ENCODE measurements around the gene TRRAP. TPM values are rescaled to one million over a fixed set of nuclear protein-coding genes. Genes with fewer than 3 reads are reported as not detected.

Gene TRRAP
- total and polyA plus RNA-seq, 2 of the 4 experiments (the other 2 are of a cell fraction) = 12.5 to 18.1 TPM

DNA sequence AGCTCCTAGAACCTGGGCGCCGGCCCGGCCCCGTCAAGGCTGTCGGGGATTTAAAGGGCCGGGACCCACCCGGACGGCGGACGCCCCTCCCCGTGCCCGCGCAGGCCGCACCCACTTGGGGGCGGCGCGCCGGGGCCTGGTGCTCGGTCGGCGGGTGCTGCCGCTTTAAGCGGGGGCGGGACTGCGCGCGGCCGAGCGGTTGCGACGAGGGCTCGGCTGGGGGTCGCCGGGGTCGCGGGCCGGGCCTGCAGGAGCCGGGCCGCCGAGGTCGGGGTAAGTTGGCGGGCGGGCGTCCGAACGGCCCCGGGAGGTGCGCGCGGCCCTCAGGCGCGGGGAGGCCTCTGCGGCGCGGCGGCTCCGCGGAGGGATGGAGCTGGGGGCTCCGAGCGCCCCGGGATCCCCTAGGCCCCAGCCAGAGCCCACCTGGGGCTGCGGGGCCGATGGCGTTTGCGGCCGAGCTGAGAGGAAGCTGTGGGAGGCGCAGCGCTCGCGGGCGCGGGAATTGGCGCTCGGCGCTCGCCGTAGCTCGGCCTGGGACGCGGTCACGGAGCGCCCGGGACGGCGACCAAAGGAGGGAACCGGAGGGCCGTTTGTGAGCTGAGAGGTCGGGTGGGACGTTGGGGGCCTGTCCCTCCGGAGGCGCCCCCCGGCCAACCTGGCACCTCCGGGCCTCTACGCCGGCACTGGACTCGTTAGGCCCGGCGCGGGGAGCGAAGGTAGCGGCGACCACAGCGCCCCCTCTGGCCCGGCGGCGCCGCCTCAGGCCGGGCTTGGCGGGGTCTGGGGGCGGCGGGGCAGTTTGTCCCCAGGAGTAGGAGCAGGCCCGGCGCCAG is at the start of gene TRRAP (continued):
- peak; percentile 29; the same call in 1 of the 2 replicates for TF ChIP-seq RAD21 (IDR thresholded peaks at IDR 0.05; ENCODE audit: low read length)
- no peak for TF ChIP-seq NFE2L2 (IDR thresholded peaks at IDR 0.05; ENCODE audit: low read depth, low read length)
- peak; percentile 55 for TF ChIP-seq POLR2A (IDR thresholded peaks at IDR 0.05; ENCODE audit: low read depth, low read length)
- peak; percentile 58; the same call in 1 of the 2 replicates for TF ChIP-seq MAZ (IDR thresholded peaks at IDR 0.05; ENCODE audit: borderline replicate concordance, low read depth, low read length)
- no peak for TF ChIP-seq MAFK (IDR thresholded peaks at IDR 0.05; ENCODE audit: low read depth, low read length)

DNA sequence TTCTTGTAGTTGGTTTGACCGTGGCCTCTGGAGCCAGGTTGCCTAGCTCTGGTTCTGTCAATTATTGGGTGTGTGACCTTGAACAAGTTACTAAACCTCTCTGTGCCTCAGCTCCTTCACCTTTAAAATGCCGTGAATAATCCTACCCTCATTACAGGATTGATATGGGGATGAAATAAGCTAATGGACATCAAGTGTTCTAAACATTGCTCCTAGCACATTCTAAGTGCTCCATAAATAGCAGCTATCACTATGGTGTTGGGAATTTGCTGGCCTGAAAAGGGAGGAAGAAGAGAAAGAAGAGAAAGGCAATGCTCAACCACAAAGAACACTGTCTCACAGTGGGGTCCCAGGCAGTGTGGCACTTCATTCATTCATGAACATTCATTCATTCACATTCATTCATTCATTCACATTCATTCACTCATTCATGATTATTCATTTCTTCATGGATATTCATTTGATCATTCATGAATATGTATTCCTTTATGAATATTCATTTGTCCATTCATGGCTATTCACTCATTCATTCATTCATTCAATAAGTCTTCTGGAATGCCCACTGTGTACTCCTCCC is 47.3 kb upstream of the TRRAP start:
- BruUV-seq (replicated peaks) = no TSS peak
- H3K27me3 ChIP-seq (ENCODE audit: control insufficient read depth, insufficient read depth, low read length) = peaks cover 10% of the 10 kb centered on the region
- H4K20me1 ChIP-seq (ENCODE audit: insufficient read depth, low read length) = no peaks in the 10 kb centered on the region
- no peak overlapping the region for H3K18ac ChIP-seq (ENCODE audit: low read depth, low read length)
- no peaks in the 10 kb centered on the region for H3K9me3 ChIP-seq (ENCODE audit: control insufficient read depth, insufficient read depth, low read length)
- no peak overlapping the region for H4K91ac ChIP-seq (ENCODE audit: insufficient read depth, low read depth, low read length)
- ChIA-PET POLR2A (ENCODE audit: unreplicated experiment) (no interaction called here), CTCF (interaction anchor here (0.5 to 5.0 kb wide), 5 partner anchors 9 to 45 kb away, joined by 3 to 25 read pairs (median 3); no protein-coding TSS in a partner anchor)
- H3K4ac ChIP-seq (ENCODE audit: low read depth, low read length) = no peak overlapping the region
- no peaks in the 10 kb centered on the region for H3K9me1 ChIP-seq (ENCODE audit: insufficient read depth, low read length)
- WGBS, 2 experiments (ENCODE audit: extremely low coverage in 2 of 2, insufficient read length in 1 of 2) = no CpG with 5 or more reads among the region's 2 CpGs
- H2BK120ac ChIP-seq (ENCODE audit: low read depth, low read length) = no peak overlapping the region
- H3K9ac ChIP-seq (ENCODE audit: low read depth, low read length) = no peak overlapping the region
- DNase-seq (no peak), ATAC-seq (ENCODE audit: low read depth) (no peak)
- no peak overlapping the region for H3K14ac ChIP-seq (replicated peaks; ENCODE audit: low read depth, low read length)
- no peak overlapping the region for H3K27ac ChIP-seq (ENCODE audit: insufficient read depth, low read length)
- no peak overlapping the region for H3K56ac ChIP-seq (ENCODE audit: extremely low read depth, insufficient read depth, low read length)
- H4K5ac ChIP-seq (ENCODE audit: low read depth, low read length) = no peak overlapping the region
- in situ Hi-C loops (cut with MboI; ENCODE audit: low sequenced_read_pairs) (no loop called here), dilution Hi-C loops (cut with HindIII; ENCODE audit: low sequenced_read_pairs, unreplicated experiment) (no loop called here), intact Hi-C loops (cut with micrococcal nuclease) (loop anchor here (1.0 kb wide), 1 partner anchor 41 kb away; no protein-coding TSS in a partner anchor)
- H2BK15ac ChIP-seq (ENCODE audit: low read depth, low read length) = no peak overlapping the region
- H2AK5ac ChIP-seq (ENCODE audit: low read depth, low read length) = no peak overlapping the region
- H2BK5ac ChIP-seq (ENCODE audit: low read depth, low read length, poor library complexity, severe bottlenecking) = no peak overlapping the region
- H4K8ac ChIP-seq (ENCODE audit: low read depth in 2 of 2, low read length in 2 of 2) = no peak overlapping the region
- H3K23ac ChIP-seq (ENCODE audit: low read depth, low read length) = no peak overlapping the region
- H2BK20ac ChIP-seq (ENCODE audit: low read depth, low read length) = no peak overlapping the region
- H3K36me3 ChIP-seq (ENCODE audit: control insufficient read depth, insufficient read depth, low read length) = no peaks in the 10 kb centered on the region
- H2AFZ ChIP-seq (replicated peaks; ENCODE audit: low read length, poor library complexity) = no peak overlapping the region
- no peak overlapping the region for H3K4me2 ChIP-seq (ENCODE audit: low read depth, low read length)
- H3K79me1 ChIP-seq (ENCODE audit: low read depth in 1 of 2, low read length in 2 of 2) = no peaks in the 10 kb centered on the region
- no peak overlapping the region for H2AK9ac ChIP-seq (replicated peaks; ENCODE audit: low read depth, low read length, poor library complexity)
- H3K4me3 ChIP-seq (ENCODE audit: insufficient read depth, low read depth, low read length) = no peak overlapping the region
- no peaks in the 10 kb centered on the region for H3K4me1 ChIP-seq (ENCODE audit: control insufficient read depth, insufficient read depth, low read length)
- no peak for TF ChIP-seq RCOR1 (IDR thresholded peaks at IDR 0.05; ENCODE audit: insufficient replicate concordance, low read length)
- no peak for TF ChIP-seq POLR2A (IDR thresholded peaks at IDR 0.05; ENCODE audit: low read depth, low read length)
- no peak for TF ChIP-seq FOS (IDR thresholded peaks at IDR 0.05; ENCODE audit: low read depth, low read length)
- no peak for TF ChIP-seq RAD21 (IDR thresholded peaks at IDR 0.05; ENCODE audit: low read length)
- no peak for TF ChIP-seq RFX5 (IDR thresholded peaks at IDR 0.05; ENCODE audit: low read depth, low read length)
- TF ChIP-seq, protein P1, sequence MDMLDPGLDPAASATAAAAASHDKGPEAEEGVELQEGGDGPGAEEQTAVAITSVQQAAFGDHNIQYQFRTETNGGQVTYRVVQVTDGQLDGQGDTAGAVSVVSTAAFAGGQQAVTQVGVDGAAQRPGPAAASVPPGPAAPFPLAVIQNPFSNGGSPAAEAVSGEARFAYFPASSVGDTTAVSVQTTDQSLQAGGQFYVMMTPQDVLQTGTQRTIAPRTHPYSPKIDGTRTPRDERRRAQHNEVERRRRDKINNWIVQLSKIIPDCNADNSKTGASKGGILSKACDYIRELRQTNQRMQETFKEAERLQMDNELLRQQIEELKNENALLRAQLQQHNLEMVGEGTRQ (IDR thresholded peaks at IDR 0.05; ENCODE audit: low read depth, low read length) = no peak
- TF ChIP-seq MAFK (IDR thresholded peaks at IDR 0.05; ENCODE audit: low read depth, low read length) = no peak
- no peak for TF ChIP-seq BHLHE40 (IDR thresholded peaks at IDR 0.05; ENCODE audit: low read depth, low read length)
- no peak for TF ChIP-seq MAZ (IDR thresholded peaks at IDR 0.05; ENCODE audit: borderline replicate concordance, low read depth, low read length)
- TF ChIP-seq CEBPB (IDR thresholded peaks at IDR 0.05; ENCODE audit: low read depth, low read length) = no peak
- TF ChIP-seq, protein P2, sequence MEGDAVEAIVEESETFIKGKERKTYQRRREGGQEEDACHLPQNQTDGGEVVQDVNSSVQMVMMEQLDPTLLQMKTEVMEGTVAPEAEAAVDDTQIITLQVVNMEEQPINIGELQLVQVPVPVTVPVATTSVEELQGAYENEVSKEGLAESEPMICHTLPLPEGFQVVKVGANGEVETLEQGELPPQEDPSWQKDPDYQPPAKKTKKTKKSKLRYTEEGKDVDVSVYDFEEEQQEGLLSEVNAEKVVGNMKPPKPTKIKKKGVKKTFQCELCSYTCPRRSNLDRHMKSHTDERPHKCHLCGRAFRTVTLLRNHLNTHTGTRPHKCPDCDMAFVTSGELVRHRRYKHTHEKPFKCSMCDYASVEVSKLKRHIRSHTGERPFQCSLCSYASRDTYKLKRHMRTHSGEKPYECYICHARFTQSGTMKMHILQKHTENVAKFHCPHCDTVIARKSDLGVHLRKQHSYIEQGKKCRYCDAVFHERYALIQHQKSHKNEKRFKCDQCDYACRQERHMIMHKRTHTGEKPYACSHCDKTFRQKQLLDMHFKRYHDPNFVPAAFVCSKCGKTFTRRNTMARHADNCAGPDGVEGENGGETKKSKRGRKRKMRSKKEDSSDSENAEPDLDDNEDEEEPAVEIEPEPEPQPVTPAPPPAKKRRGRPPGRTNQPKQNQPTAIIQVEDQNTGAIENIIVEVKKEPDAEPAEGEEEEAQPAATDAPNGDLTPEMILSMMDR (conservative IDR thresholded peaks at IDR 0.05; ENCODE audit: low read depth, low read length) = no peak
